ENCODE results near the gene LGALS3. TPM values are rescaled to one million over a fixed set of nuclear protein-coding genes. Genes with fewer than 3 reads are reported as not detected.
A peak's percentile ranks its signal among the peaks of the same experiment; 100 is the strongest.

Gene LGALS3
- total and polyA plus RNA-seq, 8 donors, result 163 to 676 (median 270) TPM

DNA sequence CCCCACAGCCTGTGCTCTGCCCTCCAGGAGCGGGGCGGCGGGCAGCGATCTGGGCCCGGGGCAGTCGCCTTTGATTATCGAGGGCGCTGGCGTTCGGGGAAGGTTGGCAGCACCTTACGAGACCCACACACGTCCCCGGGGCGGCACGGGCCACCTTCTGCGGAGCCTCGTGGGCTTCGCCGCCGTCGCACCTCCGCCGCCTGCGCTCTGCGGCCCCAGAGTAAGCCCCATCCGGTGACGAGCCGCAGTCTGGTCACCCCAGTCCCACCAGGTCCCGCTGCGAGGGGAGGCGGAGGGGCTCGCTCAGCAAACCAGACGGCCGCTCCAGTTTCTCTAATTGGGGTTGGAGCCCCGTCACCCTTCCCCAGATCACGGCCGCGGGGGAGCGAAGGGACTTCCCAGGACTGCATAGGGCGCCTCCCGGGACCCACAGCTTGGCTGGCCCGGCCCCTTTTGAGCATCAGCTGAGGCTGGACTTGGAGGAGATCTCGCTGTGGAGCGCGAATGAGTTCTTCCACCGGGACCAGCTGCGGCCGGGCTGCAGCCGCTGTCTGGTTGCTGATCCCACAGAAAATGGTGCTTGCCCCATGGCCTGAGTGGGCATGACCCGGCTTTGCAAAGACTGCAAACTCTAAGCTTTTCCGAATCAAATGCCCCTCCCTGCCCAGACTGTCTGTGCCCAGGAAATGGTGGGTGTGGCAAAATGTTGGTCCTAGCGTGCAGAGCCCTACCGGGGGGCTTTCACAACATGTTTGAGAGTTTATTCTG is 560 bp downstream of the LGALS3 start:
- Histone ChIP-seq H3K27me3 (no peaks in the 10 kb centered on the region), H3K36me3 (peaks cover 0 to 10% (median 2%) of the 10 kb centered on the region in 4 donors), H3K4me3 (peak overlapping the region; percentile 64 to 85 (median 72)), H3K9me3 (no peaks in the 10 kb centered on the region), H3K4me1 (peaks cover 40 to 88% (median 57%) of the 10 kb centered on the region in 4 donors), H3K27ac (peak overlapping the region; percentile 92 to 99 (median 98))
- TF ChIP-seq POLR2AphosphoS5 (IDR thresholded peaks at IDR 0.05), result peak in 1 of 3 donors; percentile 12
- TF ChIP-seq, protein P1, sequence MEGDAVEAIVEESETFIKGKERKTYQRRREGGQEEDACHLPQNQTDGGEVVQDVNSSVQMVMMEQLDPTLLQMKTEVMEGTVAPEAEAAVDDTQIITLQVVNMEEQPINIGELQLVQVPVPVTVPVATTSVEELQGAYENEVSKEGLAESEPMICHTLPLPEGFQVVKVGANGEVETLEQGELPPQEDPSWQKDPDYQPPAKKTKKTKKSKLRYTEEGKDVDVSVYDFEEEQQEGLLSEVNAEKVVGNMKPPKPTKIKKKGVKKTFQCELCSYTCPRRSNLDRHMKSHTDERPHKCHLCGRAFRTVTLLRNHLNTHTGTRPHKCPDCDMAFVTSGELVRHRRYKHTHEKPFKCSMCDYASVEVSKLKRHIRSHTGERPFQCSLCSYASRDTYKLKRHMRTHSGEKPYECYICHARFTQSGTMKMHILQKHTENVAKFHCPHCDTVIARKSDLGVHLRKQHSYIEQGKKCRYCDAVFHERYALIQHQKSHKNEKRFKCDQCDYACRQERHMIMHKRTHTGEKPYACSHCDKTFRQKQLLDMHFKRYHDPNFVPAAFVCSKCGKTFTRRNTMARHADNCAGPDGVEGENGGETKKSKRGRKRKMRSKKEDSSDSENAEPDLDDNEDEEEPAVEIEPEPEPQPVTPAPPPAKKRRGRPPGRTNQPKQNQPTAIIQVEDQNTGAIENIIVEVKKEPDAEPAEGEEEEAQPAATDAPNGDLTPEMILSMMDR (IDR thresholded peaks at IDR 0.05), result no peak
- WGBS, 5 donors, result 0 to 1% (median 0%) methylated on average over 19 to 53 of the region's 53 CpGs
- intact Hi-C loops (cut with DNase I; ENCODE audit: low total_unique reads), result no loop called here
- DNase-seq, result peak; percentile 70 to 85

DNA sequence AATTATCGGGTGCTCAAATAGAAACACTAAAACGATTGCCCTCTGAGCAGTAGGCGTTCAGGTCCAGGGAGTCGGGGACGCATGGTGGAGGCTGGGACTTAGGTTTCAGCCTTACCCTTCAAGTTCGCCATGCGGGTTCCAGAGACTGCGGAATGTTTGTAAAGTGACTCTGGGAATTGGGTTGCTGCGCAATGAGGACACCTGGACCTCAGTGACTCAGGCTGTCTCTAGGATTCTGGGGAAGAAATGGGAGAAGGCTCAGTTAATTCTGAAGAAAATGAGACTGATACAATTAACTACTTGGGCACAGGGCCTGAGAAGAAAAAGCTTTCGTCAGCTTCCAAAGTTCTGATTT is 1.1 kb downstream of the LGALS3 start:
- peak overlapping the region; percentile 64 to 85 (median 72) for H3K4me3 ChIP-seq
- 8 to 16% (median 14%) methylated on average over 10 of the region's 10 CpGs for WGBS, 5 donors
- intact Hi-C loops (cut with DNase I; ENCODE audit: low total_unique reads), result no loop called here
- H3K9me3 ChIP-seq, result no peaks in the 10 kb centered on the region
- peak in 1 of 2 donors; percentile 44 for DNase-seq
- H3K36me3 ChIP-seq, result peaks cover 0 to 10% (median 2%) of the 10 kb centered on the region in 4 donors
- peak overlapping the region; percentile 92 to 99 (median 98) for H3K27ac ChIP-seq
- H3K4me1 ChIP-seq, result peaks cover 40 to 88% (median 56%) of the 10 kb centered on the region in 4 donors
- H3K27me3 ChIP-seq, result no peaks in the 10 kb centered on the region
- TF ChIP-seq, protein P1 (IDR thresholded peaks at IDR 0.05), result no peak
- TF ChIP-seq POLR2AphosphoS5 (IDR thresholded peaks at IDR 0.05) (no peak), EP300 (IDR thresholded peaks at IDR 0.05) (no peak), POLR2A (IDR thresholded peaks at IDR 0.05) (no peak)

DNA sequence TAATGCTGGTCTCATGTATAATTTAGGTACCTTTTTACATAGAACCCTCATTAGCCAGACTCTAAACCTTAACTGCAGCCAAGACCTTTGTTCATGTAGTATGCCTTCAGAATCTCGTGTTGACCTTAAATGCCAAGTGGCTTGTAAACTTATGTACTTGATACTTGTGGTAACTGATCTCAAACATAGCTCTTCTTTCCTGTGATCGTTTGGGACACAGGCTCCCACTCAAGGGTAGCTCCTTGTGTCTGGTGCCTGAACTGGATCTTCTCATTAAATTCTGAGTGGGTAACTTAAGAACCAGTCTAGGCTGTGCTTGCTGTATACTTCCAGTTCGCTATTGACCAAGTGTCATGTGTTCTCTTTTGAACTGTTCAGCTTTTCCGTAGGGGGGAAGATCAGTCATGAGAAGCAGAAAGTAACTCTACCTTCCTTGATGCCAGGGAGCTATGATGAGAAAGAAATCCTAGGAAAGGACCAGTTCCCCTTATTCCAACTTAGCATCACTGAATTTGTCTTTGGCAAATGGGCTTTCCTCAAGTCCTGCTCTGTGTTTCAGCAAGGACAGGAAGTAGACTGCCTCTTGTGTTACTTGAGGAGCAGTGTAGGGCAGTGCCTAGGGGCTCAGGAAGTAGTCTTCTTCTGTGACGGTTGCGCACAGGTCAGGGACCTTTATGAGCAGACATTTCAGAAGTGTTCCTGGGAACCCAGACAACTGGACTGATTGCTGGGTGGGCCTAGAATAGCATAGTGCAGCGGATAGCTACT is 2.5 kb downstream of the LGALS3 start:
- WGBS, 5 donors, result 36 to 56% (median 46%) methylated on average over 7 of the region's 7 CpGs
- Histone ChIP-seq H3K4me3 (peak overlapping the region; percentile 64 to 85 (median 72)), H3K27ac (peak overlapping the region; percentile 47 to 99 (median 98)), H3K9me3 (no peaks in the 10 kb centered on the region), H3K36me3 (peaks cover 0 to 15% (median 2%) of the 10 kb centered on the region in 4 donors), H3K27me3 (no peaks in the 10 kb centered on the region), H3K4me1 (peaks cover 48 to 88% (median 66%) of the 10 kb centered on the region in 4 donors)
- no peak for DNase-seq
- TF ChIP-seq POLR2A (IDR thresholded peaks at IDR 0.05), result no peak
- peak in 1 of 3 donors; percentile 30 for TF ChIP-seq POLR2AphosphoS5 (IDR thresholded peaks at IDR 0.05)
- intact Hi-C loops (cut with DNase I; ENCODE audit: low total_unique reads), result no loop called here

- H3K4me3 ChIP-seq, result no peak overlapping the region
- peak in 1 of 2 donors; percentile 64 for DNase-seq
- no peak for TF ChIP-seq POLR2AphosphoS5 (IDR thresholded peaks at IDR 0.05)
- no peak for TF ChIP-seq EP300 (IDR thresholded peaks at IDR 0.05)
- TF ChIP-seq, protein P1 (IDR thresholded peaks at IDR 0.05), result peak in 5 of 7 experiments; percentile 17 to 61 (median 26)
- TF ChIP-seq POLR2A (IDR thresholded peaks at IDR 0.05), result no peak
- peaks cover 5 to 21% (median 7%) of the 10 kb centered on the region in 4 donors for H3K36me3 ChIP-seq
- peaks cover 52 to 88% (median 79%) of the 10 kb centered on the region in 4 donors for H3K4me1 ChIP-seq
- peak overlapping the region in 3 of 5 donors; percentile 98 to 99 (median 98) for H3K27ac ChIP-seq
- no peaks in the 10 kb centered on the region for H3K27me3 ChIP-seq
- no peaks in the 10 kb centered on the region for H3K9me3 ChIP-seq
- intact Hi-C loops (cut with DNase I; ENCODE audit: low total_unique reads), result no loop called here
- 25 to 41% (median 35%) methylated on average over 4 of the region's 4 CpGs for WGBS, 5 donors
Measured at GRCh38 chr14:55133416-55133815, 4.4 kb downstream of the LGALS3 start.
